Astrocyte (in vitro differentiated cells and primary cell): ENCODE data around the gene CDH13. TPM values are rescaled to one million over a fixed set of nuclear protein-coding genes. Genes with fewer than 3 reads are reported as not detected.

ENCODE experiments used
- DNase-seq: peaks from one replicate; pipeline ENCODE4 v3.0.0-alpha.2; 2010; ENCODE audit warnings: low read depth
- FAIRE-seq: peaks from 2 replicates; lab custom pipeline; 2011; peaks lifted over from hg19 to GRCh38; lab: Jason Lieb, UNC
- H2AFZ ChIP-seq: 2 replicates; pipeline ENCODE4 v1.6.0; 2012; ENCODE audit warnings: low read depth, low read length, inconsistent platforms
- H3K27ac ChIP-seq: 2 replicates; pipeline ENCODE4 v1.5.1; 2011; ENCODE audit warnings: low read depth, low read length, inconsistent platforms
- H3K27me3 ChIP-seq: 2 replicates; pipeline ENCODE4 v1.6.0; 2011; ENCODE audit warnings: low read length, inconsistent platforms; ENCODE audit not compliant: insufficient read depth
- H3K36me3 ChIP-seq: 2 replicates; pipeline ENCODE4 v1.5.1; 2011; ENCODE audit warnings: low read length, inconsistent platforms; ENCODE audit not compliant: insufficient read depth
- H3K4me1 ChIP-seq: 2 replicates; pipeline ENCODE4 v1.5.1; 2011; ENCODE audit warnings: low read length, inconsistent platforms; ENCODE audit not compliant: insufficient read depth
- H3K4me2 ChIP-seq: 2 replicates; pipeline ENCODE4 v1.6.0; 2012; ENCODE audit warnings: low read length, inconsistent platforms
- H3K4me3 ChIP-seq: 2 replicates; pipeline ENCODE4 v1.5.1; 2011; ENCODE audit warnings: low read depth, mild to moderate bottlenecking, low read length, inconsistent platforms; ENCODE audit not compliant: insufficient read depth
- H3K79me2 ChIP-seq: 2 replicates; pipeline ENCODE4 v1.6.0; 2012; ENCODE audit warnings: mild to moderate bottlenecking, low read length, inconsistent platforms; ENCODE audit not compliant: insufficient read depth
- H3K9ac ChIP-seq: 2 replicates; pipeline ENCODE4 v1.6.0; 2012; ENCODE audit warnings: mild to moderate bottlenecking, low read length, inconsistent platforms
- H3K9me3 ChIP-seq: 2 replicates; pipeline ENCODE4 v1.5.1; 2012; ENCODE audit warnings: low read depth, mild to moderate bottlenecking, low read length, inconsistent platforms; ENCODE audit not compliant: insufficient read depth
- H4K20me1 ChIP-seq: 2 replicates; pipeline ENCODE4 v1.6.0; 2012; ENCODE audit warnings: low read length, inconsistent platforms; ENCODE audit not compliant: insufficient read depth
- H3K27ac Mint-ChIP-seq: one replicate; pipeline ENCODE4 v1.8.0; 2021; ENCODE audit warnings: mild to moderate bottlenecking, mixed read lengths; ENCODE audit not compliant: unreplicated experiment
- H3K27me3 Mint-ChIP-seq: one replicate; pipeline ENCODE4 v1.8.0; 2021; ENCODE audit warnings: low read depth, mixed read lengths; ENCODE audit not compliant: unreplicated experiment
- H3K36me3 Mint-ChIP-seq: one replicate; pipeline ENCODE4 v1.8.0; 2021; ENCODE audit warnings: low read depth, mixed read lengths; ENCODE audit not compliant: unreplicated experiment
- H3K4me1 Mint-ChIP-seq: one replicate; pipeline ENCODE4 v1.8.0; 2021; ENCODE audit warnings: low read depth, mixed read lengths; ENCODE audit not compliant: unreplicated experiment
- H3K4me3 Mint-ChIP-seq: one replicate; pipeline ENCODE4 v1.8.0; 2021; ENCODE audit warnings: mild to moderate bottlenecking, moderate library complexity, mixed read lengths; ENCODE audit not compliant: unreplicated experiment
- H3K9me3 Mint-ChIP-seq: one replicate; pipeline ENCODE4 v1.8.0; 2021; ENCODE audit warnings: mild to moderate bottlenecking, mixed read lengths; ENCODE audit not compliant: unreplicated experiment
- CTCF ChIP-seq: IDR thresholded peaks from 2 replicates; pipeline ENCODE4 v1.5.1; 2011; ENCODE audit warnings: low read depth, mild to moderate bottlenecking, inconsistent platforms, low read length, moderate library complexity; ENCODE audit not compliant: insufficient read depth
- EZH2 ChIP-seq: IDR thresholded peaks from 2 replicates; pipeline ENCODE4 v1.6.1; 2012; ENCODE audit warnings: mild to moderate bottlenecking, low read length, inconsistent platforms; ENCODE audit not compliant: insufficient read depth
- total RNA-seq: library from RNA; stranded (reverse); gene quantifications from 2 replicates; pipeline ENCODE4 v1.2.1, GENCODE V29; 2021

Gene CDH13
- total RNA-seq, 1 donor from 2014 or later, result 41.7 TPM

- no peaks in the 10 kb centered on the region for H3K9me3 Mint-ChIP-seq
- Histone ChIP-seq H4K20me1 (peaks cover 5% of the 10 kb centered on the region), H3K27ac (no peak overlapping the region), H3K36me3 (no peaks in the 10 kb centered on the region), H3K9ac (no peak overlapping the region), H3K4me1 (no peaks in the 10 kb centered on the region), H3K27me3 (no peaks in the 10 kb centered on the region), H3K4me2 (no peak overlapping the region), H2AFZ (no peak overlapping the region), H3K79me2 (peaks cover 3% of the 10 kb centered on the region), H3K4me3 (no peak overlapping the region), H3K9me3 (no peaks in the 10 kb centered on the region)
- FAIRE-seq (no peak), DNase-seq (no peak)
- no peak overlapping the region for H3K4me3 Mint-ChIP-seq
- no peak for TF ChIP-seq EZH2
- TF ChIP-seq CTCF, result no peak
- H3K36me3 Mint-ChIP-seq, result peaks cover 2% of the 10 kb centered on the region
- no peak overlapping the region for H3K27ac Mint-ChIP-seq
- H3K27me3 Mint-ChIP-seq, result peaks cover 4% of the 10 kb centered on the region
- H3K4me1 Mint-ChIP-seq, result no peaks in the 10 kb centered on the region
Measured at GRCh38 chr16:82819286-82819685, 192.5 kb downstream of the CDH13 start.

GRCh38 chr16:82820855-82821254, 194.1 kb downstream of the CDH13 start:
- Histone ChIP-seq H3K9ac (no peak overlapping the region), H2AFZ (no peak overlapping the region), H3K36me3 (no peaks in the 10 kb centered on the region), H3K4me2 (no peak overlapping the region), H4K20me1 (no peaks in the 10 kb centered on the region), H3K79me2 (no peaks in the 10 kb centered on the region), H3K9me3 (no peaks in the 10 kb centered on the region), H3K27me3 (no peaks in the 10 kb centered on the region), H3K4me1 (no peaks in the 10 kb centered on the region), H3K27ac (no peak overlapping the region), H3K4me3 (no peak overlapping the region)
- no peak for TF ChIP-seq EZH2
- no peak for TF ChIP-seq CTCF
- peaks cover 2% of the 10 kb centered on the region for H3K36me3 Mint-ChIP-seq
- H3K27me3 Mint-ChIP-seq, result peaks cover 4% of the 10 kb centered on the region
- no peak overlapping the region for H3K27ac Mint-ChIP-seq
- FAIRE-seq (no peak), DNase-seq (no peak)
- no peak overlapping the region for H3K4me3 Mint-ChIP-seq
- no peaks in the 10 kb centered on the region for H3K9me3 Mint-ChIP-seq
- H3K4me1 Mint-ChIP-seq, result no peaks in the 10 kb centered on the region

GRCh38 chr16:82824408-82824807, 197.6 kb downstream of the CDH13 start:
- no peak for FAIRE-seq
- Histone ChIP-seq H3K4me1 (no peaks in the 10 kb centered on the region), H3K4me2 (no peak overlapping the region), H3K36me3 (no peaks in the 10 kb centered on the region), H3K27me3 (no peaks in the 10 kb centered on the region), H3K27ac (no peak overlapping the region), H3K4me3 (no peak overlapping the region), H3K79me2 (no peaks in the 10 kb centered on the region), H2AFZ (no peak overlapping the region), H4K20me1 (no peaks in the 10 kb centered on the region), H3K9me3 (no peaks in the 10 kb centered on the region), H3K9ac (no peak overlapping the region)
- H3K4me1 Mint-ChIP-seq, result no peaks in the 10 kb centered on the region
- no peaks in the 10 kb centered on the region for H3K9me3 Mint-ChIP-seq
- peaks cover 3% of the 10 kb centered on the region for H3K36me3 Mint-ChIP-seq
- no peak overlapping the region for H3K4me3 Mint-ChIP-seq
- peaks cover 4% of the 10 kb centered on the region for H3K27me3 Mint-ChIP-seq
- no peak for TF ChIP-seq CTCF
- no peak for TF ChIP-seq EZH2
- no peak for DNase-seq
- no peak overlapping the region for H3K27ac Mint-ChIP-seq
